ENCODE measurements around the gene BST1. TPM values are rescaled to one million over a fixed set of nuclear protein-coding genes. Genes with fewer than 3 reads are reported as not detected.

Gene BST1
- total RNA-seq, 1 experiment from 2014 or later = 1.4 TPM

- DNase-seq (ENCODE audit: low spot score) (no peak), ATAC-seq (no peak)
- no peak overlapping the region for H3K27ac Mint-ChIP-seq
- no peaks in the 10 kb centered on the region for H3K4me1 Mint-ChIP-seq
- no peaks in the 10 kb centered on the region for H3K27me3 Mint-ChIP-seq (ENCODE audit: low read depth)
- ChIA-PET CTCF (no interaction called here), POLR2A (no interaction called here)
- no peak overlapping the region for H3K4me3 Mint-ChIP-seq
- H3K9me3 Mint-ChIP-seq = peaks cover 5% of the 10 kb centered on the region
- no peaks in the 10 kb centered on the region for H3K36me3 Mint-ChIP-seq
- TF ChIP-seq AFF4 (CRISPR knock-in tag; IDR thresholded peaks at IDR 0.05; ENCODE audit: borderline replicate concordance) (no peak), FOXJ3 (CRISPR knock-in tag; IDR thresholded peaks at IDR 0.05; ENCODE audit: borderline replicate concordance) (no peak), RELA (CRISPR knock-in tag; IDR thresholded peaks at IDR 0.05; ENCODE audit: borderline replicate concordance) (no peak), ZNF232 (CRISPR knock-in tag; IDR thresholded peaks at IDR 0.05) (no peak), ELF4 (CRISPR knock-in tag; IDR thresholded peaks at IDR 0.05; ENCODE audit: low read depth) (no peak), FOXP4 (CRISPR knock-in tag; IDR thresholded peaks at IDR 0.05) (no peak), EMX1 (CRISPR knock-in tag; IDR thresholded peaks at IDR 0.05) (no peak), SMAD3 (CRISPR knock-in tag; IDR thresholded peaks at IDR 0.05; ENCODE audit: borderline replicate concordance) (no peak), ZNF121 (CRISPR knock-in tag; IDR thresholded peaks at IDR 0.05) (no peak)
Measured at GRCh38 chr4:15765391-15765790, 62.5 kb downstream of the BST1 start.

- CTCF ChIA-PET = interaction anchor here (1.0 to 1.1 kb wide), 2 partner anchors 29 to 117 kb away, joined by 3 read pairs; no protein-coding TSS in a partner anchor
- DNase-seq (ENCODE audit: low spot score) = no peak
- POLR2A ChIA-PET = interaction anchor here (0.7 kb wide), 1 partner anchor 13 kb away, joined by 6 read pairs; no protein-coding TSS in a partner anchor
- no peak overlapping the region for H3K4me3 Mint-ChIP-seq
- no peak overlapping the region for H3K27ac Mint-ChIP-seq
- TF ChIP-seq RORB (CRISPR knock-in tag; IDR thresholded peaks at IDR 0.05) = no peak
- no peak for TF ChIP-seq EMX1 (CRISPR knock-in tag; IDR thresholded peaks at IDR 0.05)
- no peak for TF ChIP-seq NFATC4 (CRISPR knock-in tag; IDR thresholded peaks at IDR 0.05)
- TF ChIP-seq GRHL2 (CRISPR knock-in tag; IDR thresholded peaks at IDR 0.05; ENCODE audit: insufficient replicate concordance, severe bottlenecking) = no peak
- no peak for TF ChIP-seq ZNF416 (CRISPR knock-in tag; IDR thresholded peaks at IDR 0.05)
- TF ChIP-seq ZNF671 (CRISPR knock-in tag; IDR thresholded peaks at IDR 0.05) = no peak
- no peak for TF ChIP-seq KAT7 (CRISPR knock-in tag; IDR thresholded peaks at IDR 0.05; ENCODE audit: borderline replicate concordance)
- TF ChIP-seq PRDM15 (CRISPR knock-in tag; IDR thresholded peaks at IDR 0.05) = no peak
- TF ChIP-seq TP53 (CRISPR knock-in tag; IDR thresholded peaks at IDR 0.05) = no peak
- no peak for TF ChIP-seq FOXK1 (CRISPR knock-in tag; IDR thresholded peaks at IDR 0.05)
- no peak for TF ChIP-seq ZNF219 (CRISPR knock-in tag; IDR thresholded peaks at IDR 0.05; ENCODE audit: borderline replicate concordance)
- TF ChIP-seq ZSCAN18 (CRISPR knock-in tag; IDR thresholded peaks at IDR 0.05) = no peak
- TF ChIP-seq CBFB (CRISPR knock-in tag; IDR thresholded peaks at IDR 0.05; ENCODE audit: low read depth) = no peak
- no peak for TF ChIP-seq ZNF423 (CRISPR knock-in tag; IDR thresholded peaks at IDR 0.05)
- no peak for TF ChIP-seq OVOL2 (CRISPR knock-in tag; IDR thresholded peaks at IDR 0.05; ENCODE audit: borderline replicate concordance)
- no peak for TF ChIP-seq SMAD3 (CRISPR knock-in tag; IDR thresholded peaks at IDR 0.05; ENCODE audit: borderline replicate concordance)
- no peaks in the 10 kb centered on the region for H3K36me3 Mint-ChIP-seq
- H3K9me3 Mint-ChIP-seq = peaks cover 5% of the 10 kb centered on the region
- H3K4me1 Mint-ChIP-seq = no peaks in the 10 kb centered on the region
- H3K27me3 Mint-ChIP-seq (ENCODE audit: low read depth) = no peaks in the 10 kb centered on the region; the same call in 1 of the 2 replicates
- ATAC-seq = no peak
Measured at GRCh38 chr4:15765910-15766697, 63.2 kb downstream of the BST1 start.

All from WTC11 (cell line).